IPS-18a (cell line): Measurements from ENCODE around the gene FETUB.
"Not testable (repeated sequence)": the region's sequence is repeated elsewhere in the genome, so short reads cannot be mapped to it uniquely, and the experiment has no call there.

Experiments used
- H3K27ac ChIP-seq: one replicate; pipeline ENCODE4 v1.5.1; 2013; ENCODE audit warnings: low read length
- H3K27me3 ChIP-seq: one replicate; pipeline ENCODE4 v1.6.1; 2013; ENCODE audit warnings: mild to moderate bottlenecking, low read length; ENCODE audit not compliant: control insufficient read depth, insufficient read depth
- H3K36me3 ChIP-seq: one replicate; pipeline ENCODE4 v1.6.1; 2013; ENCODE audit warnings: low read depth, low read length; ENCODE audit not compliant: control insufficient read depth
- H3K4me1 ChIP-seq: one replicate; pipeline ENCODE4 v1.6.1; 2013; ENCODE audit warnings: low read depth, low read length; ENCODE audit not compliant: control insufficient read depth
- H3K4me3 ChIP-seq: one replicate; pipeline ENCODE4 v1.5.1; 2013; ENCODE audit warnings: low read length
- H3K9ac ChIP-seq: one replicate; pipeline ENCODE4 v1.6.1; 2013; ENCODE audit warnings: mild to moderate bottlenecking, low read length, moderate library complexity
- H3K9me3 ChIP-seq: one replicate; pipeline ENCODE4 v1.6.1; 2013; ENCODE audit warnings: low read depth, low read length; ENCODE audit not compliant: control insufficient read depth

FETUB gene

DNA sequence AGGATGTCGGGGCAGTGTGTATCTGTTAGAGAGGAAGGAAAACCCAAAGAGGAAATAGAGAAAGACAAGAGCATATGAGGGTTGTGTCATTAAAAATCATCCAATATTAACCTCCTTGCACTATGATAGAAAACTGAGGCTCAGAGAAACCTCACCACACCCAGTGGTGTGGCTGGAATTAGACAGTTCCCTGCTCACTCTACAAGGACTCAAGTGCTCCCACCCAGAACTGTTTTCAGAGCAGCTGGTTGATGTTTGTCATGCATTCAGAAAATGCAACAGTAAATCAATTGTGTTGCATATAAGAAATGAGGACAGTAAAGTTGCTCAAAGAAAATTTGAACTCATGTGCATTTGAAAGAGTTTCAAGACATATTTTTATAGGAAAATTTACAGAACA, 50.1 kb downstream of the FETUB start:
- not testable (repeated sequence) for H3K9ac ChIP-seq, H3K36me3 ChIP-seq, H3K27ac ChIP-seq, H3K4me3 ChIP-seq, H3K27me3 ChIP-seq, H3K4me1 ChIP-seq, H3K9me3 ChIP-seq

DNA sequence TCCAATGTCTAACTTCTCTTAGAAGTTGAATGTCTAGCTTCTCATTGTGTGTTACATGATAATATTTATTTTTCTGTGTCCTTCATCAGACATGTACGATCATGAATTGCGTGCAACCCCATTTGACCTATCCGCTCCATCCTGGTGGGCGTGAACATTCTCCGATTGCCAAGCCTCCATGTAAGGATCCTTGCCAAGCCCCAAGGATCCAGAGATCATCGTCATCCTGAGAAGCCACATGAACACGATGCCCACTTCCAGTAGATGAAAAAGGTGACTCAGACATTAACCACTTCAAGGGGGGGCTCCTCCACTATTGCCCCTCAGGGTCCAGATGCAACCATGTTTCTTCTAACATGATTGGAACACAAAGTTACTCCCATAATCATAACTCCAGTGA, 51.5 kb downstream of the FETUB start:
- Histone ChIP-seq H3K36me3 (no peaks in the 10 kb centered on the region), H3K9me3 (no peaks in the 10 kb centered on the region), H3K4me1 (no peaks in the 10 kb centered on the region), H3K27ac (no peak overlapping the region), H3K27me3 (no peaks in the 10 kb centered on the region), H3K9ac (no peak overlapping the region), H3K4me3 (no peak overlapping the region)

- no peak overlapping the region for H3K27ac ChIP-seq
- H3K36me3 ChIP-seq: no peaks in the 10 kb centered on the region
- H3K4me1 ChIP-seq: no peaks in the 10 kb centered on the region
- H3K27me3 ChIP-seq: no peaks in the 10 kb centered on the region
- H3K9ac ChIP-seq: no peak overlapping the region
- H3K4me3 ChIP-seq: no peak overlapping the region
- no peaks in the 10 kb centered on the region for H3K9me3 ChIP-seq
These were observed 53.6 kb downstream of the FETUB start for GRCh38 chr3:186693843-186694242.

DNA sequence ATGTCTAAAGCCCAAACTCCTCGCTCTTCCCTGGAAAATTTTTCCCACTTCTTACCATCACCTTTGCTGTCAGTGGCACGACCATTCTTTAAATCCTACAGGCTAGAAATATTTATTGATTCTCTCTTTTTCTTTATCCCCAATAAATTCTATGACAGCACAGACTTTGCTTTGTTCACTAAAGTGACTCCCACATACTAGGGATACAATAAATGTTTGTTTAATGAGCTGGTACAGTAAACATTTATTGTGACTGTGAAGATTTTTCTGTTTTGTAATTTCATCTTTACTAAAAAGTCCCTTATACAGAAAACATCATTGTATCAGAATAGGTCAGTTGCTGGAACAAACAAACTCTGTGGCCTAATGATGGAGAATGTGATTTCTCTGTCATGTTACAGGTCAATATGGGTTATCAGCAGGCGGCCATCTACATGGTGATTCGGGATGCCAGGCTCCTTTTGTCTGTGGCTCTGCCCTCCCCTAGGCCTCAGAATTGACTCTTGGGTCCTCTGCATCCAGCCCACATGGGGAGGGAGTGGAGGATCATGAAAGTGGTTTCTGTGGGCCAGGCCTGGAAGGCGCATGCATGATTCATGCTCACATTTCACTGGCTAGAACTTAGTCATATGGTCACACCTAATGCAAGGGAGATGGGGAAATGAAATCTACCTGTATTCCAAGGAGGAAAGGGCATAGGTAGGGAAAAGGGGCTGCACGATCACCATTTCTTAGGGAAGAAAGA, 54.3 kb downstream of the FETUB start:
- no peak overlapping the region for H3K27ac ChIP-seq
- H3K4me1 ChIP-seq: no peaks in the 10 kb centered on the region
- H3K9me3 ChIP-seq: no peaks in the 10 kb centered on the region
- H3K27me3 ChIP-seq: no peaks in the 10 kb centered on the region
- no peak overlapping the region for H3K9ac ChIP-seq
- no peak overlapping the region for H3K4me3 ChIP-seq
- no peaks in the 10 kb centered on the region for H3K36me3 ChIP-seq

- Histone ChIP-seq H3K27ac (no peak overlapping the region), H3K27me3 (no peaks in the 10 kb centered on the region), H3K4me3 (no peak overlapping the region), H3K9me3 (no peaks in the 10 kb centered on the region), H3K36me3 (no peaks in the 10 kb centered on the region), H3K4me1 (no peaks in the 10 kb centered on the region), H3K9ac (no peak overlapping the region)
These were observed 56.3 kb downstream of the FETUB start for GRCh38 chr3:186696522-186696921.

DNA sequence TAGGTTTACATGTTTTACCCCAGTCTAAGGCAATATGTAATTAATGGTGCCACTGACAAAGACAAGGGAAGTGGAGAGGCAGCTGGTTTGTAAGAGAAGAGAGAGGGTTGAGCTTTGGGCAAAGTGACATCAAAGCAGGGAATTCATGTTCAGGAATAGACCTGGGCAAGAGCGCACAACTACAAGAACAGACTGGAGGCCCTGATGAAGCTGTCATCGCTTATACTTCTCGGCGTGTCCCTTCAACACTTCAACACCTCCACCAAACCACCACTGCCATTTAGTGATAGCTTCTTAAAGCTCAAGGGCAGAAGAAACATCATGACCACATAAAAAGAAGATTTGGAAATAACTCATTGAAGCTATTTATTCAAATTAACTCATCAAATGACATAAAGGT, 57.3 kb downstream of the FETUB start:
- no peaks in the 10 kb centered on the region for H3K27me3 ChIP-seq
- no peaks in the 10 kb centered on the region for H3K36me3 ChIP-seq
- H3K9me3 ChIP-seq: no peaks in the 10 kb centered on the region
- H3K27ac ChIP-seq: no peak overlapping the region
- no peaks in the 10 kb centered on the region for H3K4me1 ChIP-seq
- no peak overlapping the region for H3K4me3 ChIP-seq
- no peak overlapping the region for H3K9ac ChIP-seq

DNA sequence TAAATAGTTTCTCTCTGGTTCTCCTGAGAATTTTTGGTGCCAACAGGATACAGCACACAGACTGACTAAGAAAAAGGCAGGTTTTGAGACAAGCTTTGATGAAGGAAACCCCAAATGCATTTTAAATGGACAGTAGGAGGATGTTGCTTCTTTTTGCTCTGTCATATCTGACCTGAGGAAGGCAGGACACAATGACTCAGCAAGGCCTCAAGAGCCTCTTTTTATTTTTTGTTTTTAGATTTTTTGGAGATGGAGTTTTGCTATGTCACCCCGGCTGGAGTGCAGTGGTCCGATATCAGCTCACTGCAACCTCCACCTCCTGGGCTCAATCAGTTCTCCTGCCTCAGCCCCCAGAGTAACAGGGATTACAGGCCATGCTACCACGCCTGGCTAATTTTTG, 60.1 kb downstream of the FETUB start:
- no peak overlapping the region for H3K27ac ChIP-seq
- H3K4me3 ChIP-seq: no peak overlapping the region
- no peaks in the 10 kb centered on the region for H3K9me3 ChIP-seq
- no peak overlapping the region for H3K9ac ChIP-seq
- H3K36me3 ChIP-seq: no peaks in the 10 kb centered on the region
- H3K27me3 ChIP-seq: no peaks in the 10 kb centered on the region
- no peaks in the 10 kb centered on the region for H3K4me1 ChIP-seq

DNA sequence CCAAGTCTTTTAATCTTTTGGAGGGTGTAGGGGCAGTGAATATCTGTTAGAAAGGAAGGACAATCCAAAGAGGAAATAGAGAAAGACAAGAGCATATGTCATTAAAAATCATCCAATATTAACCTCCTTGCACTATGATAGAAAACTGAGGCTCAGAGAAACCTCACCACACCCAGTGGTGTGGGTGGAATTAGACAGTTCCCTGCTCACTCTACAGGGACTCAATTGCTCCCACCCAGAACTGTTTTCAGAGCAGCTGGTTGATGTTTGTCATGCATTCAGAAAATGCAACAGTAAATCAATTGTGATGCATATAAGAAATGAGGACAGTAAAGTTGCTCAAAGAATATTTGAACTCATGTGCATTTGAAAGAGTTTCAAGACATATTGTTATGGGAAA, 62.3 kb downstream of the FETUB start:
- not testable (repeated sequence) for H3K36me3 ChIP-seq, H3K27me3 ChIP-seq, H3K27ac ChIP-seq, H3K9me3 ChIP-seq, H3K9ac ChIP-seq, H3K4me1 ChIP-seq, H3K4me3 ChIP-seq
